PC-9 (cell line): ENCODE data around the gene TREH.

Experiments used
- CTCF ChIP-seq: fragments of 200-600 bp; sonication (generic); conservative IDR thresholded peaks from 2 replicates; pipeline ENCODE4 v1.6.1; 2017; ENCODE audit warnings: mixed run types, antibody characterized with exemption, mild to moderate bottlenecking, moderate library complexity
- EZH2 ChIP-seq: fragments of 200-600 bp; sonication (generic); IDR thresholded peaks from 2 replicates; pipeline ENCODE4 v1.8.0; 2017; ENCODE audit warnings: antibody characterized with exemption, low read depth

GRCh38 chr11:118696673-118697226, 17.3 kb upstream of the TREH start:
- no peak for TF ChIP-seq CTCF
- no peak for TF ChIP-seq EZH2
